Measurements from ENCODE around the gene SCGB3A1.

SCGB3A1 gene

DNA sequence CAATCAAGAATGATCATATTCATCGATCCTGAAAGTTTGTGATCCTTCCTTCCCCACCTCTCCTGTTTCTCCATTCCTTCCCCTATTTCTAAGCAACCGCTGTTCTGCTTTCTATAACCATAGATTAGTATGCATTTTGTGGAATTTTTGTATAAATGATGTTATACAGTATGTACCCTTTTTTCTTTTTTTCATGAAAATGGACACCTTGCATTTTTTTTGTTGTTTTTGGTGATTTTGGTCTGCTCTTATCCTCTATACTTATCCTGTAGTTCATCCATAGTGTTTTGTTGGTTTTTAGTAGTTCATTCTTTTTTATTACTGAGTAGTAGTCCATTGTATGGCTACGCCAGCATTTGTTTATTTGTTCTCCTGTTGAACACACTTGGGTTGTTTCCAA, 46.1 kb downstream of the SCGB3A1 start:
- Histone ChIP-seq H3K18ac (ENCODE audit: low read length) (no peak overlapping the region), H3K9ac (ENCODE audit: low read length) (no peak overlapping the region), H2BK120ac (ENCODE audit: low read depth, low read length) (no peak overlapping the region), H3K36me3 (ENCODE audit: control insufficient read depth, insufficient read depth, low read length) (peaks cover 4% of the 10 kb centered on the region), H3K79me1 (ENCODE audit: low read length) (peaks cover 7% of the 10 kb centered on the region), H3K4me3 (ENCODE audit: low read length) (no peak overlapping the region), H4K8ac (ENCODE audit: low read depth, low read length) (no peak overlapping the region), H3K4ac (ENCODE audit: low read depth, low read length) (no peak overlapping the region), H2BK5ac (ENCODE audit: low read length) (no peak overlapping the region), H3K79me2 (ENCODE audit: control insufficient read depth, insufficient read depth, low read length) (peaks cover 25% of the 10 kb centered on the region), H2AK5ac (ENCODE audit: low read length) (no peak overlapping the region), H4K5ac (ENCODE audit: low read length) (no peak overlapping the region), H3K23ac (ENCODE audit: low read length) (no peak overlapping the region), H3K4me2 (ENCODE audit: low read length) (no peak overlapping the region), H3K4me1 (ENCODE audit: control insufficient read depth, low read depth, low read length) (no peaks in the 10 kb centered on the region), H3K27me3 (ENCODE audit: insufficient read depth, low read length, poor library complexity) (no peaks in the 10 kb centered on the region), H2BK15ac (replicated peaks; ENCODE audit: low read depth) (no peak overlapping the region), H3K56ac (ENCODE audit: low read length) (no peak overlapping the region), H3K27ac (ENCODE audit: low read depth, low read length) (no peak overlapping the region)
- WGBS (ENCODE audit: extremely low coverage, insufficient coverage, low lambda C conversion rate): no CpG with 5 or more reads among the region's 3 CpGs
- DNase-seq: no peak

DNA sequence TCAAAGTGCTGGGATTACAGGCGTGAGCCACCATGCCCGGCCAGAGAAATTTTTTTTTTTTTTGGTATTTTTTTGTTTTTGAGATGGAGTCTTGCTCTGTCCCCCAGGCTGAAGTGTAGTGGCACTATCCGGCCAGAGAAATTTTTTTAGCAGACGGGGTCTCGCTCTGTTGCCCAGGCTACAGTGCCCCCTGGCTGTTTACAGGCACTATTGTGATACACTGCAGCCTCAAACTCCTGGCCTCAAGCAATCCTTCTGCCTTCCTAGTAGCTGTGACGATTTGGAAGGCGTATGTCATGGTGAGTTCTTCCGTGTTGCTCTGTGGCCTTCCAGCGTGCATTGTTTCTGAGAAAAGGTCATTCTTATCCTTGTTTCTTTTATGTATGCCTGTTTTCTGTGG, 49.6 kb downstream of the SCGB3A1 start:
- Histone ChIP-seq H2AK5ac (ENCODE audit: low read length) (no peak overlapping the region), H3K4me2 (ENCODE audit: low read length) (no peak overlapping the region), H3K9ac (ENCODE audit: low read length) (no peak overlapping the region), H3K27ac (ENCODE audit: low read depth, low read length) (no peak overlapping the region), H4K5ac (ENCODE audit: low read length) (no peak overlapping the region), H3K4me1 (ENCODE audit: control insufficient read depth, low read depth, low read length) (no peaks in the 10 kb centered on the region), H3K79me2 (ENCODE audit: control insufficient read depth, insufficient read depth, low read length) (peaks cover 30% of the 10 kb centered on the region), H3K56ac (ENCODE audit: low read length) (no peak overlapping the region), H3K27me3 (ENCODE audit: insufficient read depth, low read length, poor library complexity) (no peaks in the 10 kb centered on the region), H3K36me3 (ENCODE audit: control insufficient read depth, insufficient read depth, low read length) (peaks cover 2% of the 10 kb centered on the region), H3K79me1 (ENCODE audit: low read length) (peaks cover 4% of the 10 kb centered on the region), H3K23ac (ENCODE audit: low read length) (no peak overlapping the region), H2BK15ac (replicated peaks; ENCODE audit: low read depth) (no peak overlapping the region), H3K4me3 (ENCODE audit: low read length) (no peak overlapping the region), H2BK120ac (ENCODE audit: low read depth, low read length) (no peak overlapping the region), H2BK5ac (ENCODE audit: low read length) (no peak overlapping the region), H3K4ac (ENCODE audit: low read depth, low read length) (no peak overlapping the region), H4K8ac (ENCODE audit: low read depth, low read length) (no peak overlapping the region), H3K18ac (ENCODE audit: low read length) (no peak overlapping the region)
- WGBS (ENCODE audit: extremely low coverage, insufficient coverage, low lambda C conversion rate): no CpG with 5 or more reads among the region's 9 CpGs
- DNase-seq: peak; percentile 41

All from mesendoderm (in vitro differentiated cells).